Liver (tissue), 9 donors: ENCODE measurements around the gene MYO7A. TPM values are rescaled to one million over a fixed set of nuclear protein-coding genes. Genes with fewer than 3 reads are reported as not detected.

ENCODE experiments used
- DNase-seq: peaks from one replicate; pipeline ENCODE4 v3.0.0-alpha.2; 2017; ENCODE audit warnings: low spot score
- H3K27ac ChIP-seq, 2 donors: one replicate each; pipeline ENCODE4 v1.7.0; 2013; ENCODE audit warnings: inconsistent platforms in 2 of 2, low read length in 2 of 2, control low read depth in 1 of 2, low read depth in 1 of 2, mild to moderate bottlenecking in 1 of 2
- H3K27me3 ChIP-seq, 4 donors: one replicate each; pipeline versions ENCODE4 v1.6.1 to v1.7.0; 2013; ENCODE audit warnings: low read length in 3 of 4, inconsistent platforms in 1 of 4, mild to moderate bottlenecking in 1 of 4, moderate library complexity in 1 of 4; ENCODE audit not compliant: control insufficient read depth in 4 of 4, insufficient read depth in 4 of 4
- H3K36me3 ChIP-seq, 4 donors: one replicate each; pipeline versions ENCODE4 v1.6.1 to v1.7.0; 2013; ENCODE audit warnings: low read length in 3 of 4, mild to moderate bottlenecking in 3 of 4, low read depth in 1 of 4, moderate library complexity in 1 of 4; ENCODE audit not compliant: control insufficient read depth in 4 of 4, insufficient read depth in 3 of 4
- H3K4me1 ChIP-seq, 4 donors: one replicate each; pipeline versions ENCODE4 v1.6.1 to v1.7.0; 2013; ENCODE audit warnings: low read length in 3 of 4, mild to moderate bottlenecking in 3 of 4, moderate library complexity in 1 of 4; ENCODE audit not compliant: control insufficient read depth in 4 of 4, insufficient read depth in 4 of 4
- H3K4me3 ChIP-seq, 3 donors: one replicate each; pipeline versions ENCODE4 v1.6.1 to v1.7.0; 2013; ENCODE audit warnings: low read length in 3 of 3, control low read depth in 1 of 3, low read depth in 1 of 3, mild to moderate bottlenecking in 1 of 3
- H3K9ac ChIP-seq, 2 donors: one replicate each; pipeline ENCODE4 v1.7.0; 2013; ENCODE audit warnings: low read length in 2 of 2, mild to moderate bottlenecking in 2 of 2, moderate library complexity in 2 of 2, control low read depth in 1 of 2, low read depth in 1 of 2
- H3K9me3 ChIP-seq, 4 donors: one replicate each; pipeline versions ENCODE4 v1.6.1 to v1.7.0; 2013; ENCODE audit warnings: low read length in 3 of 4; ENCODE audit not compliant: control insufficient read depth in 4 of 4
- EGR1 ChIP-seq, 2 donors: IDR thresholded peaks; 2 replicates each; pipeline ENCODE4 v1.6.1; 2016 to 2018; ENCODE audit warnings: antibody characterized with exemption in 2 of 2, low read depth in 2 of 2
- FOXA1 ChIP-seq: IDR thresholded peaks from 2 replicates; pipeline ENCODE4 v1.6.1; 2016; ENCODE audit warnings: antibody characterized with exemption
- FOXA2 ChIP-seq: IDR thresholded peaks from 2 replicates; pipeline ENCODE4 v1.6.1; 2016; ENCODE audit warnings: antibody characterized with exemption
- GABPA ChIP-seq, 2 donors: IDR thresholded peaks in 1 of 2; conservative IDR thresholded peaks in 1 of 2; 2 replicates each; pipeline ENCODE4 v1.6.1; 2016; ENCODE audit warnings: antibody characterized with exemption in 2 of 2, mild to moderate bottlenecking in 1 of 2, moderate library complexity in 1 of 2
- HNF4A ChIP-seq, 2 donors: conservative IDR thresholded peaks; 2 replicates each; pipeline ENCODE4 v1.6.1; 2016; ENCODE audit warnings: antibody characterized with exemption in 2 of 2, mild to moderate bottlenecking in 2 of 2
- HNF4G ChIP-seq: IDR thresholded peaks from 2 replicates; pipeline ENCODE4 v1.6.1; 2016; ENCODE audit warnings: antibody characterized with exemption
- JUND ChIP-seq, 2 donors: IDR thresholded peaks; 2 replicates each; pipeline ENCODE4 v1.6.1; 2016; ENCODE audit warnings: antibody characterized with exemption in 2 of 2
- MAX ChIP-seq: IDR thresholded peaks from 2 replicates; pipeline ENCODE4 v1.6.1; 2016; ENCODE audit warnings: antibody characterized with exemption
- NR2F2 ChIP-seq: IDR thresholded peaks from 2 replicates; pipeline ENCODE4 v1.6.1; 2016; ENCODE audit warnings: antibody characterized with exemption
- RAD21 ChIP-seq, 2 donors: IDR thresholded peaks; 2 replicates each; pipeline ENCODE4 v1.6.1; 2016; ENCODE audit warnings: antibody characterized with exemption in 2 of 2, mild to moderate bottlenecking in 2 of 2
- RXRA ChIP-seq, 2 donors: IDR thresholded peaks; 2 replicates each; pipeline ENCODE4 v1.6.1; 2017 to 2018; ENCODE audit warnings: antibody characterized with exemption in 2 of 2, mild to moderate bottlenecking in 1 of 2
- SP1 ChIP-seq: IDR thresholded peaks from 2 replicates; pipeline ENCODE4 v1.6.1; 2018; ENCODE audit warnings: antibody characterized with exemption, mild to moderate bottlenecking
- TAF1 ChIP-seq: conservative IDR thresholded peaks from 2 replicates; pipeline ENCODE4 v1.6.1; 2016; ENCODE audit warnings: antibody characterized with exemption, mild to moderate bottlenecking
- YY1 ChIP-seq: IDR thresholded peaks from 2 replicates; pipeline ENCODE4 v1.6.1; 2016; ENCODE audit warnings: antibody characterized with exemption, mild to moderate bottlenecking
- WGBS: extraction: QIAGEN DNeasy Blood & Tissue Kit; methylation state at CpG from one replicate; pipeline ENCODE4 v1.1.7; 2013; 5-methylcytosine and 5-hydroxymethylcytosine counted together
- polyA plus RNA-seq, 2 donors: library from polyadenylated mRNA; stranded (reverse) in 1 of 2; unstranded in 1 of 2; fragments of 200-250 nt in 1 of 2; fragments of >200 nt in 1 of 2; fragmentation: Nextera tagmentation in 1 of 2; extraction: Ambion mirVana in 1 of 2; gene quantifications; one replicate each; pipeline versions ENCODE4 v1.2.1 to v1.2.3, GENCODE V29; 2013 to 2015
- total RNA-seq, 2 donors: library from RNA; depleted of rRNA; stranded (reverse); fragments of >200 nt; gene quantifications; one replicate each; pipeline ENCODE4 v1.2.3, GENCODE V29; 2014
- TF ChIP-seq, protein P1 (sequence below): IDR thresholded peaks from 2 replicates; pipeline ENCODE4 v1.6.1; 2016; ENCODE audit warnings: antibody characterized with exemption, mild to moderate bottlenecking
- TF ChIP-seq, protein P2 (sequence below): IDR thresholded peaks from 2 replicates; pipeline ENCODE4 v1.6.1; 2016; ENCODE audit warnings: antibody characterized with exemption
- TF ChIP-seq, protein P3 (sequence below): fragments of 150-350 bp; IDR thresholded peaks from 2 replicates; pipeline ENCODE4 v1.5.1; 2017; ENCODE audit warnings: improper control_type of control experiment, low read depth, low read length; ENCODE audit not compliant: missing input control
- TF ChIP-seq, protein P4 (sequence below): IDR thresholded peaks from 2 replicates; pipeline ENCODE4 v1.6.1; 2016; ENCODE audit warnings: antibody characterized with exemption
- donor health status: healthy.
- donor health status: healthy.
- donor health status: healthy.
- donor health status: healthy.
- donor health status: healthy.

Gene MYO7A
- total and polyA plus RNA-seq, 4 donors: 7.3 to 33.6 (median 11.3) TPM

GRCh38 chr11:77212314-77213007 is 84.4 kb downstream of the MYO7A start:
- 95% methylated on average over 8 of the region's 8 CpGs for WGBS
- TF ChIP-seq, protein P1, sequence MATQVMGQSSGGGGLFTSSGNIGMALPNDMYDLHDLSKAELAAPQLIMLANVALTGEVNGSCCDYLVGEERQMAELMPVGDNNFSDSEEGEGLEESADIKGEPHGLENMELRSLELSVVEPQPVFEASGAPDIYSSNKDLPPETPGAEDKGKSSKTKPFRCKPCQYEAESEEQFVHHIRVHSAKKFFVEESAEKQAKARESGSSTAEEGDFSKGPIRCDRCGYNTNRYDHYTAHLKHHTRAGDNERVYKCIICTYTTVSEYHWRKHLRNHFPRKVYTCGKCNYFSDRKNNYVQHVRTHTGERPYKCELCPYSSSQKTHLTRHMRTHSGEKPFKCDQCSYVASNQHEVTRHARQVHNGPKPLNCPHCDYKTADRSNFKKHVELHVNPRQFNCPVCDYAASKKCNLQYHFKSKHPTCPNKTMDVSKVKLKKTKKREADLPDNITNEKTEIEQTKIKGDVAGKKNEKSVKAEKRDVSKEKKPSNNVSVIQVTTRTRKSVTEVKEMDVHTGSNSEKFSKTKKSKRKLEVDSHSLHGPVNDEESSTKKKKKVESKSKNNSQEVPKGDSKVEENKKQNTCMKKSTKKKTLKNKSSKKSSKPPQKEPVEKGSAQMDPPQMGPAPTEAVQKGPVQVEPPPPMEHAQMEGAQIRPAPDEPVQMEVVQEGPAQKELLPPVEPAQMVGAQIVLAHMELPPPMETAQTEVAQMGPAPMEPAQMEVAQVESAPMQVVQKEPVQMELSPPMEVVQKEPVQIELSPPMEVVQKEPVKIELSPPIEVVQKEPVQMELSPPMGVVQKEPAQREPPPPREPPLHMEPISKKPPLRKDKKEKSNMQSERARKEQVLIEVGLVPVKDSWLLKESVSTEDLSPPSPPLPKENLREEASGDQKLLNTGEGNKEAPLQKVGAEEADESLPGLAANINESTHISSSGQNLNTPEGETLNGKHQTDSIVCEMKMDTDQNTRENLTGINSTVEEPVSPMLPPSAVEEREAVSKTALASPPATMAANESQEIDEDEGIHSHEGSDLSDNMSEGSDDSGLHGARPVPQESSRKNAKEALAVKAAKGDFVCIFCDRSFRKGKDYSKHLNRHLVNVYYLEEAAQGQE: no peak
- TF ChIP-seq RAD21 (IDR thresholded peaks at IDR 0.05): no peak
- TF ChIP-seq HNF4G: no peak
- no peak for TF ChIP-seq FOXA2

DNA sequence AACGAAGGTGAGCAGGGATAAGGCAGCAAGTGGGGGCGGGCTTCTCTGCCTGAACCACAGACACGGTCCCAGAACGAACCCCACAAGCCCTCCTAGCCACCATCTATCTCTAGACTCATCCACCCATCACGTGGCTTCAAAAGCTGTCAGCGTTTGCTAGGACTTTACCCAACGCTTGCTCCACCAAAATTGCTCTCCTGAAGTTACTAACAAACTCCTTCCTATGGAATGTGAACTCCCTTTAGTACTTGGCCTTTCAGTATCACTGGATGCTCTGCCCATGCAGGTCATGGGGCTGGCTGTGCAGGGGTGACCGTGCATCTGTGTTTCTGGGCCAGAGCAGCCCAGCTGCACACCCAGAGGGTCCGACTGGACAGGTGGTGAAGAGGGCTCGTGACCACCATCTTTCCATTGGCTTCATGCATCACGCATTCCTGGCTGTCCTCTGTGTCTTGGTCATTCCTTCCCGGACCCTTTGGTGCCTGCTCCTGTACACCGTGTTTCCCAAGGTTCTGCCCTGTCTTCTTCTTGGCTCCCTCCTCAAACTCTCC is 85.1 kb downstream of the MYO7A start:
- Histone ChIP-seq H3K27ac (no peak overlapping the region), H3K27me3 (no peaks in the 10 kb centered on the region), H3K4me1 (no peaks in the 10 kb centered on the region), H3K36me3 (peaks cover 5 to 59% (median 23%) of the 10 kb centered on the region in 4 donors), H3K9ac (no peak overlapping the region), H3K4me3 (no peak overlapping the region), H3K9me3 (no peaks in the 10 kb centered on the region)
- 91% methylated on average over 13 of the region's 13 CpGs for WGBS
- no peak for DNase-seq
- TF ChIP-seq RAD21 (IDR thresholded peaks at IDR 0.05) (no peak), HNF4G (no peak), JUND (IDR thresholded peaks at IDR 0.05) (no peak), RXRA (IDR thresholded peaks at IDR 0.05) (no peak), YY1 (no peak), EGR1 (IDR thresholded peaks at IDR 0.05; ENCODE audit: low read depth in 2 of 2) (no peak), FOXA1 (no peak), FOXA2 (no peak), MAX (no peak), TAF1 (no peak), NR2F2 (no peak), HNF4A (conservative IDR thresholded peaks at IDR 0.05) (no peak), GABPA (IDR thresholded peaks at IDR 0.05 in 1 of 2, conservative IDR thresholded peaks at IDR 0.05 in 1 of 2) (no peak), SP1 (no peak)
- TF ChIP-seq, protein P2, sequence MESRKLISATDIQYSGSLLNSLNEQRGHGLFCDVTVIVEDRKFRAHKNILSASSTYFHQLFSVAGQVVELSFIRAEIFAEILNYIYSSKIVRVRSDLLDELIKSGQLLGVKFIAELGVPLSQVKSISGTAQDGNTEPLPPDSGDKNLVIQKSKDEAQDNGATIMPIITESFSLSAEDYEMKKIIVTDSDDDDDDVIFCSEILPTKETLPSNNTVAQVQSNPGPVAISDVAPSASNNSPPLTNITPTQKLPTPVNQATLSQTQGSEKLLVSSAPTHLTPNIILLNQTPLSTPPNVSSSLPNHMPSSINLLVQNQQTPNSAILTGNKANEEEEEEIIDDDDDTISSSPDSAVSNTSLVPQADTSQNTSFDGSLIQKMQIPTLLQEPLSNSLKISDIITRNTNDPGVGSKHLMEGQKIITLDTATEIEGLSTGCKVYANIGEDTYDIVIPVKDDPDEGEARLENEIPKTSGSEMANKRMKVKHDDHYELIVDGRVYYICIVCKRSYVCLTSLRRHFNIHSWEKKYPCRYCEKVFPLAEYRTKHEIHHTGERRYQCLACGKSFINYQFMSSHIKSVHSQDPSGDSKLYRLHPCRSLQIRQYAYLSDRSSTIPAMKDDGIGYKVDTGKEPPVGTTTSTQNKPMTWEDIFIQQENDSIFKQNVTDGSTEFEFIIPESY: no peak
- TF ChIP-seq, protein P3, sequence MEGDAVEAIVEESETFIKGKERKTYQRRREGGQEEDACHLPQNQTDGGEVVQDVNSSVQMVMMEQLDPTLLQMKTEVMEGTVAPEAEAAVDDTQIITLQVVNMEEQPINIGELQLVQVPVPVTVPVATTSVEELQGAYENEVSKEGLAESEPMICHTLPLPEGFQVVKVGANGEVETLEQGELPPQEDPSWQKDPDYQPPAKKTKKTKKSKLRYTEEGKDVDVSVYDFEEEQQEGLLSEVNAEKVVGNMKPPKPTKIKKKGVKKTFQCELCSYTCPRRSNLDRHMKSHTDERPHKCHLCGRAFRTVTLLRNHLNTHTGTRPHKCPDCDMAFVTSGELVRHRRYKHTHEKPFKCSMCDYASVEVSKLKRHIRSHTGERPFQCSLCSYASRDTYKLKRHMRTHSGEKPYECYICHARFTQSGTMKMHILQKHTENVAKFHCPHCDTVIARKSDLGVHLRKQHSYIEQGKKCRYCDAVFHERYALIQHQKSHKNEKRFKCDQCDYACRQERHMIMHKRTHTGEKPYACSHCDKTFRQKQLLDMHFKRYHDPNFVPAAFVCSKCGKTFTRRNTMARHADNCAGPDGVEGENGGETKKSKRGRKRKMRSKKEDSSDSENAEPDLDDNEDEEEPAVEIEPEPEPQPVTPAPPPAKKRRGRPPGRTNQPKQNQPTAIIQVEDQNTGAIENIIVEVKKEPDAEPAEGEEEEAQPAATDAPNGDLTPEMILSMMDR: no peak
- TF ChIP-seq, protein P4, sequence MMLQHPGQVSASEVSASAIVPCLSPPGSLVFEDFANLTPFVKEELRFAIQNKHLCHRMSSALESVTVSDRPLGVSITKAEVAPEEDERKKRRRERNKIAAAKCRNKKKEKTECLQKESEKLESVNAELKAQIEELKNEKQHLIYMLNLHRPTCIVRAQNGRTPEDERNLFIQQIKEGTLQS: no peak
- TF ChIP-seq, protein P1: no peak

More at GRCh38 chr11:77212314-77213007, 84.4 kb downstream of the MYO7A start:
- H3K4me3 ChIP-seq: no peak overlapping the region
- DNase-seq: peak; percentile 31
- H3K36me3 ChIP-seq: peaks cover 5 to 59% (median 25%) of the 10 kb centered on the region in 4 donors
- H3K27me3 ChIP-seq: no peaks in the 10 kb centered on the region
- no peaks in the 10 kb centered on the region for H3K4me1 ChIP-seq
- no peak overlapping the region for H3K9ac ChIP-seq
- no peak overlapping the region for H3K27ac ChIP-seq
- H3K9me3 ChIP-seq: no peaks in the 10 kb centered on the region
